GM18951 (cell line): ENCODE measurements around the gene CNN3.
"Not testable (repeated sequence)": the region's sequence is repeated elsewhere in the genome, so short reads cannot be mapped to it uniquely, and the experiment has no call there.

Experiments used
- POLR2A ChIP-seq: IDR thresholded peaks from 4 replicates; pipeline ENCODE4 v1.6.1; 2011; ENCODE audit warnings: mild to moderate bottlenecking; ENCODE audit not compliant: insufficient read length, insufficient read depth; ENCODE audit errors: extremely low read depth
- in situ Hi-C: fragments of 300-500 bp; cut with MboI; formaldehyde crosslinking; loops from one replicate; pipeline ENCODE4 v1.12.0; 2022; ENCODE audit warnings: low sequenced_read_pairs, mixed read lengths, inconsistent platforms; ENCODE audit not compliant: unreplicated experiment

Gene CNN3

DNA sequence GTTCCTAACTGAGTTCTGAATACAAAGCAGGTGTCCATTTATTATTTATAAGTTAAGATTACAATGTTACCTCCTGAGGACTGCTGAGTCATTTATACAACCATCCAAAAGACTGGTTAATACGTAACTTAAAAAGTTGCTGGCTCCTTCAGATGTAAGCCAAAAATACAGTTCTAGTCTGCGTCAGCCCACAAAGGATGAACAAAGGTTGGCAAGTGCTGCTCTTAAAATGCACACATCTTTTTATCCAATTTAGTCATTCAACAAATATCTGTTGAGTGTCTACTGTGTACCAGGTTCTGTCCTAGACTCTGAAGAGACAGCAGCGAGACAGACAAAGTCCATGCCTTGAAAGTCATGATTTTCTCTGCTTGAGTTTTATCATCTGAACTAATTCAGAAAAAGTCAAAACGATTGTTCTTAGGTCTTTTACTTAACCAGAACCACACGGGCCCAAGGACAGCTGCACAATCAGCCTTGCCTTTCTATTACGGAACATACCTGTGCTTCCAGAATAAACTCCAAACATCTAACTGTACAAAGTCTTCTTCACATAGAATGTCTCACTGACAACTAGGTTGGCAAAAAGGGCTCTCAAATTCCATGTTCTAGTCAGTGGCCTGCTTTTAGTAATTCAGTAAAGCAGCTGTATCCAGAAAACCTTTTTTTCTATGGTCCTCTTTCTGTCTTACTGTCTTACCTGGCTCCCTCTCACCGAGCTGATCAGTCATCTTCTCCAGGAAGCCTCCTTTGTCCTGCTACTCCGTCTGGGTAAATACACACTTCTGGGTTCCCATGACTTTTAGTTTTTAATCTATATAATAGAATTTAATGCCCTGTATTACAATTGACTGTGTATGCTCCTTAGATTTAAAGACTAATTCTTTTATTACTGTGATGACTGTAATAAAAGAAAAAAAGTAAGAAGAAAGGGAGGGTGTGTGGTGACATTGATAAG lies 15.5 kb upstream of the CNN3 start:
- in situ Hi-C loops = no loop called here

DNA sequence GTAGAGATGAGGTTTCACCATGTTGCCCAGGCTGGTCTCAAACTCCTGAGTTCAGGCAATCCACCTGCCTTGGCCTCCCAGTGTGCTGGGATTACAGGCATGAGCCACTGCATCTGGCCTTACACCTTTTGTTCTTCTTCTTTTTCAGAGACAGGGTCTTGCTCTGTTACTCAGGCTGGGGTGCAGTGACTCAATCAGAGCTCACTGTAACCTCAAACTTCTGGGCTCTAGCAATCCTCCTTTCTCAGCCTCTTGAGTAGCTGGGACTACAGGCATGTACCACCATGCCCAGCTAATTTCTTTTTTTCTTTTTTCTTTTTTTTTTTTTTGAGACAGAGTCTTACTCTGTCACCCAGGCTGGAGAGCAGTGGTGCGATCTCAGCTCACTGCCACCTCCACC lies 14.6 kb upstream of the CNN3 start:
- in situ Hi-C loops = not testable (repeated sequence)

More for the DNA sequence above, 15.5 kb upstream of the CNN3 start:
- no peak for TF ChIP-seq POLR2A

DNA sequence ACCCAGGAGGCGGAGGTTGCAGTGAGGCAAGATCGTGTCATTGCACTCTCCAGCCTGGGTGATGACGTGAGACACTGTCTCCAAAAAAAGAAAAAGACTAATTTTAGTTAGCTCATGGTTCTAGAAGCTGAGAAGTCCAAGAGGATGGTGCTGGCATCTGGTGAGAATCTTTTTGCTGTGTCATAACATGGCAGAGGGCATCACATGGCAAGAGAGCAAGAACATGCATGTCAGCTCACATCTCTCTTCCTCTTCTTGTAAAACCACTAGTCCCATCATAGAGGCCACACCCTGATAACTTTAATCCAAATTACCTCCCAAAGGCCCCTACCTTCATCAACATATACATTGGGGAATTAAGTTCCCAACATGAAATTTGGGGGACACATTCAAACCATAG lies 13.8 kb upstream of the CNN3 start:
- no peak for TF ChIP-seq POLR2A
- in situ Hi-C loops = no loop called here

DNA sequence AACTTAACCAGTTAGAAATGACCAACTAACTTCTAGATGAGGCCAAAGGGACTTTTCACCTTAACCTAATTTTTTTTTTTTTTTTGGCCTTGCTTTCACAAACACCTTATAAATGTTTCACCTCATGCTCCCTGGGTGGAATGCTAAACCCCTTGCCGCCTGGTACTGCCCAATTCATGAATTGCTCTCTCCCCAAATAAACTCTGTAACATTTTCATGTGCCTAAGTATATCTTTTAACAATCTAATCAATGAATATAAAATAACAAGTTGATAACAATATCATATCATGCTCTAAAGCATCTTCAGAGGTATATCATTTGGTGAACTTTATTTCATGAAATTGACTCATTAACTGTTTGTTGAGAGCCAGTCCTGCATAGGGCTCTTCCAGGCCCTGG lies 10.9 kb upstream of the CNN3 start:
- no peak for TF ChIP-seq POLR2A
- in situ Hi-C loops = no loop called here

DNA sequence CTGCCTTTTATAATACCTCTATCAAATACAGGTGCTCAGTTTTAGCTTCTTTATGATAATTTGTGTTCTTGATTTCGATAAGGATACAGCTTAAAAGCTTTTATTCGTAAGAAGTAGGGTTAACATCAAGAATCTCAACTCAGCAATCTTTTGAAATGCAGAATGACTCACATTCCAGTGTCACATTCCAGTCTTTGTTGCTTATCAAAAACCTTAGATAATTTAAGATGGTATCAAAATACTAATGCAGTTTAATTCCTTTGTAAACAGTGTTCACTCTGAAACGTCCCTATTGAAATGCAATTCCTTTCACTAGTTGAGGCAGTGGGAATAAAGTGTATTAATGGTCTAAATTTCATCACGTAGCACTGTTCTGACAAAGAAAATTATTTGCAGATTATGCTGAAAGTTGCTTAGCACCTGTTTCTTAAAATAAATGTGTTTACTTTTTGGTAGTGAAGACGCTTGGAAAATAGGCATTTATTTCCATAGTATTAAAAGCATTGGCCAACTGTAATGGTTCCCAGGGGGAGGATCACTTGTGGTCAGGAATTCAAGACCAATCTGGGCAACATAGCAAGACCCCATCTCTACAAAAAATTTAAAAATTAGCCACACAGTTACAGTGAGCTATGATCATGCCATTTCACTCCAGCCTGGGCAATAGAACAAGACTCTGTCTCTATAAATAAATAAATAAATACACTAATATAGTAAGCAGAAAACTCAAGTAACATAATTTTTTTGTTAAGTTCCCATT lies 10.1 kb upstream of the CNN3 start:
- in situ Hi-C loops = no loop called here
- no peak for TF ChIP-seq POLR2A

DNA sequence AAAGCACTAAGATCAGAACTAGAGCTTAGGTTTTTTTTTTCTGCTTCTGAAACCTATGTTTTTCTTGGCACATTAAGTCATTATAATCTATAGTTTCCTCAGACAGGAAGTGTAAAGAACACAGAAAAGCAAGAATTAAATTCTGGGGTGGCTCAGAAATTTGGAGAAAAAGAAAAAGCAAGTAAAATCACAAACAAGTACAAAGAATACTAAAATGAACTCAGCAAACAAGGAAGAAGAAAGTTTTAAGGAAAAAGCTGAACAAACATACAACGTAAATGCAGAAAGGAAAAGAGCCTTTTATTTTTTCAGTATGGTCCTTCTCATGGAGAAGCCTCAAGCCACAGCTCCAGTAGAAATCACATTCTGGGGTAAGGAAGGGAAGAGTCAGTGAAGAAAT lies 8.6 kb upstream of the CNN3 start:
- in situ Hi-C loops = no loop called here
- TF ChIP-seq POLR2A = no peak

DNA sequence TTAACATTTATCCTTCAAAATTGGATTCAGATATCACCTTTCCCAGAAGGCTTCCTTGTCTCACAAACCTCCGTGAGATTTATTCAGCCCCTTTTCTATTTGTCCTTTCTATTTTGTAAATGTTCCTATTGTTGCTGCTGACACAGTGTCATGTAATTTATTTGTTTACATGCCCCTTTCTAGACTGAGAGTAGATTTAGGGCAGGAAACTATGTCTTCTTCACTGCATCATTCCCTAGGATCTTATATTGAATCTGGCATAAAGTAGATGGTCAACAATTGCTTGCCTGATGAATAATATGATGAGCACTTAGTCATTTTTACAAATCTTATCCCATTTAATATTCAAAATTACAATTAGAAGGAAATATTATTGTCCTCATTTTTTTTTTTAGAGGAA lies 8.1 kb upstream of the CNN3 start:
- in situ Hi-C loops = no loop called here

DNA sequence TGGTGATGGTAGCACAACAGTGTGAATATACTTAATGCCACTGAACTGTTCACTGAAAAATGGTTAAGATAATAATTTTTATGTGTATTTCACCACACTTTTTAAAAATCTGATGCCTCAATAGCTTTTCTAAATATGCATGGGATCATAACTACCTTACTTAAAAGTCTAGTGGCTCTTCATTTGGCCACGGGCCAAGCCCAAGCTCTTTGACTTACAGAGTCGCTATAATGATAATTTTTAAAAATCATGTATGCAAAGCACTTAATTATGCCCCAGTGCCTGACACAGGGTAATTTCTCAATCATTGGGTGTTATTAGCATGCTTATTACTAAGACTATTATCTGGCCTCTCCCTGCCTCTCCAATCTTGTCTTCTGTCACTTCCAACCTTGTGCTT lies 7.6 kb upstream of the CNN3 start:
- TF ChIP-seq POLR2A = no peak
- in situ Hi-C loops = no loop called here

More for the DNA sequence above, 8.1 kb upstream of the CNN3 start:
- no peak for TF ChIP-seq POLR2A

DNA sequence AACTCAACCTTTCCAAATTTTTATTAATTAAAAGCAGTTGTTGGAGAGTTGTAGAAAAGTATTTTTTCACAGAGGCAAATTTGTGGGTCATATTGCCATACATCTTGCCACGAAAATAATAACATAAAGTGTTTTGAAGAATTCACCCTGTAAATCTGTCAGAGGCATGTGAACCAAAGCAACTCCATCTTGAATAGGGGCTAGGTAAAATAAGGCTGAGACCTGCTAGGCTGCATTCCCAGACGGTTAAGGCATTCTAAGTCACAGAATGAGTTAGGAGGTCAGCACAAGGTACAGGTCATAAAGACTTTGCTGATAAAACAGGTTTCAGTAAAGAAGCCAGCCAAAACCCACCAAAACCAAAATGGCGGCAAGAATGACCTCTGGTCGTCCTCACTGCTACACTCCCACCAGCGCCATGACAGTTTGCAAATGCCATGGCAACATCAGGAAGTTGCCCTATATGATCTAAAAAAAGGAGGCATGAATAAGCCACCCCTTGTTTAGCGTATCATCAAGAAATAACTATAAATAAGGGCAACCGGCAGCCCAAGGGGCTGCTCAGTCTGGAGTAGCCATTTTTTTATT lies 4.4 kb upstream of the CNN3 start:
- in situ Hi-C loops = no loop called here
- TF ChIP-seq POLR2A = no peak

DNA sequence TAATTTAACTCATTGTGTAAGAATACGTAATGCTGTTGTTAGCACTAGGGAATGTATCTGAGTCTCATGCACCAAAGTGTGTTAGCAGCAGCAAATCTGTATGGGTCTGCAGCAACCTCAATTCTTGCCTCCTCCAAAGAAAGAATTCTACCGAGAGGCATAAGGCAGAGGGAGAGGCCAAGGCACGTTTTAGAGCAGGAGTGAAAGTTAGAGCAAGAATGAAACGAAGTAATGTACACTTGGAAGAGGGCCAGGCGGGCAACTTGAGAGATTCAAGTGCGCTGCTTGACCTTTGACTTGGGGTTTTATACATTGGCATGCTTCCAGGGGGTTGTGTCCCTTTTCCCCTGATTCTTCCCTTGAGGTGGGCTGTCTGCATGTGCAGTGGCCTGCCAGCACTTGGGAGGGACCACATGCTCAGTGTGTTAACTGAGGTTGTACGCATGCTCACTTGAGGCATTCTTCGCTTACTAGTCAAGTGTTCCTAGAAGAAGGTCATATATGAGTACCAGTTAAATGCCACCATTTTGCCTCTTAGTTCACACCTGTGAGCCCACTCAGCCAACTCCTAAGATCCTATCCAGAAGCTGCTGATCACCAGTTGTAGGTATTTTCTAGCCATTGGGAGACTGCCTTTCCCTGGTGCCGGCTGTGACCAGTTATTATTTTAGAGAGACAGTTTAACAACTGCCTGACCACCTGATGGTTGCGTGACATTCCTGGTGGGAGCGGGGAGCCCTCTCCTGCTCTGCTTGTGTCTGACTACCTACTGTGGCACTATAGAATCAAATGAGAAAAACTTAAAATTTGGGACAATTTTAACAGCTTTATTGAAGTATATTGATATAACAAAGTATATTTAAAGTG lies 2.7 kb upstream of the CNN3 start:
- in situ Hi-C loops = no loop called here
- no peak for TF ChIP-seq POLR2A

DNA sequence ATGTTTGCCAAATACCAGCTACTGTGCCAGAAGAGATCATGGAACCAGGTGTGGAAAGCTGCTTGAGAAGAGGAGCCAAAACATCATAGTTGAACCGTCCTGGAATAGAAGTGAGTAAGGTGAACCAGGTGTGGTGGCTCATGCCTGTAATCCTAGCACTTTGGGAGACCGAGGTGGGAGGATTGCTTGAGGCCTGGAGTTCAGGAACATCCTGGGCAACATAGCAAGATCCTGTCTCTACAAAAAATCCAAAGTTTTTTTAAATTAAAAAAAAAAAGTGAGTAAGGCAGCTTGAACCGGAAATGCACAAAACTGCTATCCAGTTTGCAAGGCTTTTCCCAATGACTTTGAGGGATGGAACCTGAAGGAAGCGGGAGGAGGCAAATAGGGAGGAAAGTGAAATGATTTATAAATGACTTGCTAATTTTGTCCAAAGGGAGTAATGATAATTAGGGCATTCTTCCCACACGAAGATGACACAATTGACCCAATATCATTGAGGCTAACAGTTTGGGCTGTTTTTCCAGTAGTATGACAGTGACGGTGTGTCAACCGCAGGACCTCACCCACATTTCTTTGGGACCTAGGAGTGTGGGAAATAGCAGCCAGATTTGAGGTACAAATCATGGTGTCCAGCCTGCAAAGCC lies 1.5 kb upstream of the CNN3 start:
- no peak for TF ChIP-seq POLR2A
- in situ Hi-C loops = no loop called here

DNA sequence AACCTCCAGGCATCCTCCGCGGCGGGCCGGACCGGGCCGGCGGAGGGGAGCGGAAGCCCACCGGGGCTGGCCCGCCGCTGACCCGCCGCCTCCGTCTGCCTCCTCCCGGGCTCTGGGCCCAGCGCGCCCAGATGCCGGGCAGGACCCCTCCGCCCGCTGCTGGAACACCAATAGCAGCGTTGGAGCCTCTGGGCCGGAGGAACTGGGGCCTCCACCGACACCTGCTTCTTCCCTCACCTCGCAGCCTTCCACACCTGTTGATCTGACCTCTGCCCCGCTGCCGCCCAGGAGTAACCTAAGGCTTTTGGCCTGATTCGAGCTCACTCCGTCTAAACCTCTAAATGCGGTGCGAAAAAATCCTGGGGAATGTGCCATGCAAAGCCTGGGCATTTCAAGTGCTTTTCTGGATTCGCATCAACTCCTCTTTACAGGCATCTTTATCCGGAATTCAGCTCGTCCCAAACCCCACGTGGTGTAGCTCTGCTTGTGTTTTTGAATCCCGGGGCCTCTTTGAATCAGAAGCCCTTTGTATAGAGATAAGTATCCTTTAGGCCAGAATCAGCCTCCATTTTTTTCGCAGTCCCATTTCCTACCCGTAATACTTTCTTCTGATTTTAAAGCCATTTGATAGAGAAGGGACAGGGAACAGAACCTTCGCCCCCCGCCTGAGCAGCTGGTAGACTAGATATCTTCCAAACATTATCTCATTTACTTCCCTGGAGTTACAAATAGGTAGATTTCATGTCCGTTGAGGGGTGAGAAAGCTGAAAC lies 680 bp upstream of the CNN3 start:
- peak; percentile 25 for TF ChIP-seq POLR2A
- in situ Hi-C loops = no loop called here
